ENCODE measurements around the gene CAB39. TPM values are rescaled to one million over a fixed set of nuclear protein-coding genes. Genes with fewer than 3 reads are reported as not detected.

The CAB39 gene
- total RNA-seq, 4 donors from 2014 or later, result 70.8 to 97.6 (median 87.4) TPM

DNA sequence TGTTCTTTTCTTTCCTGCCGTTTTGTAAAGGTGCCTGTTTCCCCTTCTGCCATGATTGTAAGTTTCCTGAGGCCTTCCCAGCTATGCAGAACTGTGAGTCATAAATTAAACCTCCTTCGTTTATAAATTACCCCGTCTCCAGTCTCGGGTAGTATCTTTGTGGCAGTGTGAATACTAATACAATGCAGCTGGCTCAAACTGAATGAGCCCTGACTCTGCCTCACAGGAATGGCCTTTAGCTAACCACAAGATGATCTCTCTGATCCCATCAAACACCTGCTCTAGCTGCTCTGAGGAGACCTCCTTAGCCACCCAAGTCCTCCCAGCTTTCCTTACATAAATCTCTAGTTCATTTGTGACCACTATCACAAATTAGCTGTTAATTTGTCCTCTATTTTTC, 41.5 kb upstream of the CAB39 start:
- Histone ChIP-seq H3K27me3 (no peaks in the 10 kb centered on the region), H3K27ac (no peak overlapping the region), H3K9me3 (no peaks in the 10 kb centered on the region), H3K4me1 (peaks cover 0 to 9% of the 10 kb centered on the region in 2 donors), H3K4me3 (replicated peaks in 1 of 3) (no peak overlapping the region), H3K36me3 (no peaks in the 10 kb centered on the region)
- TF ChIP-seq POLR2A (IDR thresholded peaks at IDR 0.05), result no peak
- TF ChIP-seq, protein P1, sequence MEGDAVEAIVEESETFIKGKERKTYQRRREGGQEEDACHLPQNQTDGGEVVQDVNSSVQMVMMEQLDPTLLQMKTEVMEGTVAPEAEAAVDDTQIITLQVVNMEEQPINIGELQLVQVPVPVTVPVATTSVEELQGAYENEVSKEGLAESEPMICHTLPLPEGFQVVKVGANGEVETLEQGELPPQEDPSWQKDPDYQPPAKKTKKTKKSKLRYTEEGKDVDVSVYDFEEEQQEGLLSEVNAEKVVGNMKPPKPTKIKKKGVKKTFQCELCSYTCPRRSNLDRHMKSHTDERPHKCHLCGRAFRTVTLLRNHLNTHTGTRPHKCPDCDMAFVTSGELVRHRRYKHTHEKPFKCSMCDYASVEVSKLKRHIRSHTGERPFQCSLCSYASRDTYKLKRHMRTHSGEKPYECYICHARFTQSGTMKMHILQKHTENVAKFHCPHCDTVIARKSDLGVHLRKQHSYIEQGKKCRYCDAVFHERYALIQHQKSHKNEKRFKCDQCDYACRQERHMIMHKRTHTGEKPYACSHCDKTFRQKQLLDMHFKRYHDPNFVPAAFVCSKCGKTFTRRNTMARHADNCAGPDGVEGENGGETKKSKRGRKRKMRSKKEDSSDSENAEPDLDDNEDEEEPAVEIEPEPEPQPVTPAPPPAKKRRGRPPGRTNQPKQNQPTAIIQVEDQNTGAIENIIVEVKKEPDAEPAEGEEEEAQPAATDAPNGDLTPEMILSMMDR (IDR thresholded peaks at IDR 0.05), result no peak
- intact Hi-C loops (cut with DNase I), result no loop called here
- 72 to 75% methylated on average over 4 of the region's 4 CpGs for WGBS, 2 donors
- no peak for DNase-seq

- Histone ChIP-seq H3K27me3 (no peaks in the 10 kb centered on the region), H3K9me3 (no peaks in the 10 kb centered on the region), H3K4me3 (replicated peaks in 1 of 3) (no peak overlapping the region), H3K36me3 (no peaks in the 10 kb centered on the region), H3K4me1 (no peaks in the 10 kb centered on the region), H3K27ac (no peak overlapping the region)
- intact Hi-C loops (cut with DNase I), result no loop called here
- 91 to 92% methylated on average over 12 of the region's 12 CpGs for WGBS, 2 donors
- no peak for DNase-seq
- no peak for TF ChIP-seq POLR2A (IDR thresholded peaks at IDR 0.05)
- TF ChIP-seq, protein P1 (IDR thresholded peaks at IDR 0.05), result no peak
Observed at GRCh38 chr2:230672836-230673235, 39.8 kb upstream of the CAB39 start.

- Histone ChIP-seq H3K27ac (no peak overlapping the region), H3K36me3 (no peaks in the 10 kb centered on the region), H3K4me3 (replicated peaks in 1 of 3) (no peak overlapping the region), H3K9me3 (no peaks in the 10 kb centered on the region), H3K4me1 (no peaks in the 10 kb centered on the region), H3K27me3 (no peaks in the 10 kb centered on the region)
- TF ChIP-seq, protein P1 (IDR thresholded peaks at IDR 0.05), result no peak
- DNase-seq, result no peak
- intact Hi-C loops (cut with DNase I), result no loop called here
- 90 to 100% methylated on average over 1 to 2 of the region's 2 CpGs for WGBS, 2 donors
Observed at GRCh38 chr2:230674401-230674800, 38.2 kb upstream of the CAB39 start.

DNA sequence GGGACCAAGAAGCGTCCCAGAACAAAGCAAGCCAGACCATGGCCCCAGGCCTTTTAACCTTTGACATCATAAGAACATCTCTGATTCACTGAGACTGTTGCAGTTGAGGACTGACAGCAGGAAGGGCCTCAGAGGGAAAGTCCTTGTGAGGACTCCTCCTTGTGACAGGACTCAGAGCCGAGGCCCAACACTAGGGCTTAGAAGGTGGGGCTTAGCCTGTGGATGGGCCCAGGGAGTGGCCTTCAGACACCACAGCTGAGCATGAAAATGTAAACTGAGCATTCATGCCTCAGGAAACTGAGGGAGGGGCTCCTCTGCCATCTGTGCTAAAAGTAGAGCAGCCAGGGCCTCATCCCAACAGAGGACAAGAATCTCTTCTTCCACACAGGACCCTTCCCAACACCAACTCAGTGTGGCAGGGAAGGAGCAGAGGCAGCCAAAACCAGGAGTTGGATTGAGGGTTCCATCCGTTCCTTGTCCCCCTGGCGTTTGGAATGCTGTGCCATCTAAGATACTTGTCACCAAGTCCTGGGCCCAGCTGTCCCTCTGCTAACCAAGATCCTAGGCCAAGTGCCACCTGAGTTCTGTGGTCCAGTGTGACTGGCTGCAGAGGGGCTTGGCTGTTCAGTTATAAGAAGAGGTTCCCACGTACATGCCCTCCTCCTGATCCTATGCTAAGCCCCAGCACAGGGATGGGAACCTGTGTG, 37.5 kb upstream of the CAB39 start:
- no peak overlapping the region for H3K27ac ChIP-seq
- no peaks in the 10 kb centered on the region for H3K27me3 ChIP-seq
- no peaks in the 10 kb centered on the region for H3K4me1 ChIP-seq
- DNase-seq, result no peak
- no peaks in the 10 kb centered on the region for H3K36me3 ChIP-seq
- WGBS, 2 donors, result 73 to 77% methylated on average over 4 to 5 of the region's 5 CpGs
- intact Hi-C loops (cut with DNase I), result no loop called here
- H3K9me3 ChIP-seq, result no peaks in the 10 kb centered on the region
- TF ChIP-seq POLR2A (IDR thresholded peaks at IDR 0.05), result no peak
- TF ChIP-seq, protein P1 (IDR thresholded peaks at IDR 0.05), result no peak
- no peak overlapping the region for H3K4me3 ChIP-seq (replicated peaks in 1 of 3)

- no peak for DNase-seq
- no peaks in the 10 kb centered on the region for H3K36me3 ChIP-seq
- no peaks in the 10 kb centered on the region for H3K4me1 ChIP-seq
- intact Hi-C loops (cut with DNase I), result no loop called here
- TF ChIP-seq, protein P1 (IDR thresholded peaks at IDR 0.05), result no peak
- H3K27ac ChIP-seq, result no peak overlapping the region
- no peaks in the 10 kb centered on the region for H3K9me3 ChIP-seq
- no peaks in the 10 kb centered on the region for H3K27me3 ChIP-seq
- no peak overlapping the region for H3K4me3 ChIP-seq (replicated peaks in 1 of 3)
- 82 to 93% methylated on average over 4 of the region's 4 CpGs for WGBS, 2 donors
Observed at GRCh38 chr2:230676546-230676945, 36.1 kb upstream of the CAB39 start.
